HepG2 (cell line): ENCODE results near the gene RTN1. TPM values are rescaled to one million over a fixed set of nuclear protein-coding genes. Genes with fewer than 3 reads are reported as not detected.

ENCODE experiments used
- ATAC-seq: fragments of 200-7000 bp; cut with Tn5 transposase; 3 replicates; pipeline ENCODE4 v1.9.1; 2020; ENCODE audit warnings: mild to moderate bottlenecking, moderate library complexity
- BruUV-seq: library from RNA; stranded (reverse); fragments of 400-500 nt; replicated peaks from 2 replicates; lab custom pipeline; 2021; lab: Mats Ljungman, UMichigan
- CTCF ChIA-PET: fragments of 300-600 bp; formaldehyde crosslinking; extraction: SDS; loops from one replicate; lab custom pipeline; 2021; ENCODE audit warnings: low total read pairs, inconsistent platforms, low intra/inter-chr PET ratio; lab: Yijun Ruan, JAX
- POLR2A ChIA-PET: fragments of 350-600 bp; sonication (Branson Sonifier 250); formaldehyde crosslinking; loops from one replicate; lab custom pipeline; 2020; ENCODE audit warnings: antibody characterized with exemption, inconsistent platforms; lab: Yijun Ruan, JAX
- DNase-seq: peaks from one replicate; pipeline ENCODE4 v3.0.0-alpha.2; 2015; ENCODE audit warnings: low spot score
- FAIRE-seq: peaks from 3 replicates; lab custom pipeline; 2011; peaks lifted over from hg19 to GRCh38; lab: Jason Lieb, UNC
- H2AFZ ChIP-seq: one replicate; pipeline ENCODE4 v1.6.1; 2011; ENCODE audit warnings: low read length, inconsistent platforms
- H3K27ac ChIP-seq: fragments of 300-600 bp; 3 replicates; pipeline ENCODE4 v1.8.0; 2011; ENCODE audit warnings: mixed run types, mild to moderate bottlenecking, mixed read lengths, low read length, inconsistent platforms; ENCODE audit not compliant: insufficient read depth; ENCODE audit errors: extremely low read length
- H3K27me3 ChIP-seq, 2 experiments: fragments of 200-600 bp in 1 of 2; 2 replicates in 1 of 2; 3 replicates in 1 of 2; pipeline versions ENCODE4 v1.6.0 to v1.8.0; 2011; ENCODE audit warnings: low read length in 2 of 2, mild to moderate bottlenecking in 2 of 2, moderate library complexity in 2 of 2, inconsistent platforms in 1 of 2; ENCODE audit not compliant: insufficient read depth in 2 of 2, control insufficient read depth in 1 of 2
- H3K36me3 ChIP-seq, 2 experiments: fragments of 200-600 bp in 1 of 2; replicated peaks in 1 of 2; 2 replicates in 1 of 2; 3 replicates in 1 of 2; pipeline versions ENCODE4 v1.5.1 to v1.8.0; 2011; ENCODE audit warnings: low read length in 2 of 2, inconsistent platforms in 1 of 2; ENCODE audit not compliant: insufficient read depth in 2 of 2, control insufficient read depth in 1 of 2
- H3K4me1 ChIP-seq: 2 replicates; pipeline ENCODE4 v1.5.1; 2012; ENCODE audit warnings: low read length, inconsistent platforms; ENCODE audit not compliant: insufficient read depth
- H3K4me2 ChIP-seq: 2 replicates; pipeline ENCODE4 v1.6.0; 2011; ENCODE audit warnings: low read depth, low read length, inconsistent platforms
- H3K4me3 ChIP-seq, 3 experiments: fragments of 200-600 bp in 1 of 3; sonication (generic), shearing (Covaris generic) in 1 of 3; replicated peaks in 1 of 3; 2 replicates each; pipeline ENCODE4 v1.5.1; 2011 to 2016; ENCODE audit warnings: low read length in 3 of 3, inconsistent platforms in 2 of 3, low read depth in 2 of 3, mild to moderate bottlenecking in 2 of 3, control low read depth in 1 of 3, mixed read lengths in 1 of 3; ENCODE audit not compliant: insufficient read depth in 1 of 3
- H3K79me2 ChIP-seq: one replicate; pipeline ENCODE4 v1.6.1; 2011; ENCODE audit warnings: low read length, inconsistent platforms; ENCODE audit not compliant: insufficient read depth
- H3K9ac ChIP-seq: 2 replicates; pipeline ENCODE4 v1.6.0; 2011; ENCODE audit warnings: mild to moderate bottlenecking, low read depth, low read length, inconsistent platforms; ENCODE audit not compliant: insufficient read depth
- H3K9me3 ChIP-seq: 2 replicates; pipeline ENCODE4 v1.5.1; 2012; ENCODE audit warnings: mild to moderate bottlenecking, low read length
- H4K20me1 ChIP-seq: 2 replicates; pipeline ENCODE4 v1.6.0; 2011; ENCODE audit warnings: inconsistent platforms, mild to moderate bottlenecking, low read length, moderate library complexity; ENCODE audit not compliant: insufficient read depth
- CBX2 ChIP-seq, 2 experiments: fragments of 200-600 bp in 1 of 2; sonication (generic); formaldehyde crosslinking in 1 of 2; IDR thresholded peaks; 2 replicates each; pipeline versions ENCODE4 v1.7.0 to v1.8.1; 2018 to 2022; ENCODE audit warnings: low read depth in 2 of 2, low read length in 1 of 2, mild to moderate bottlenecking in 1 of 2, missing genetic modification reagents in 1 of 2
- GTF2F1 ChIP-seq: fragments of 150-350 bp; IDR thresholded peaks from 2 replicates; pipeline ENCODE4 v1.6.1; 2014; ENCODE audit warnings: low read length
- HES4 ChIP-seq: sonication (generic); formaldehyde crosslinking; IDR thresholded peaks from 2 replicates; pipeline ENCODE4 v1.9.0; 2021; ENCODE audit warnings: mild to moderate bottlenecking, missing genetic modification reagents, borderline replicate concordance
- PHF8 ChIP-seq: sonication (generic); formaldehyde crosslinking; IDR thresholded peaks from 2 replicates; pipeline ENCODE4 v1.5.0; 2020; ENCODE audit warnings: missing genetic modification reagents
- RBFOX2 ChIP-seq: fragments of 200-400 bp; formaldehyde crosslinking; IDR thresholded peaks from 2 replicates; pipeline ENCODE4 v1.6.1; 2017; ENCODE audit warnings: low read depth, mild to moderate bottlenecking, low read length
- SKIL ChIP-seq: sonication (generic); formaldehyde crosslinking; IDR thresholded peaks from 2 replicates; pipeline ENCODE4 v1.8.0; 2022; ENCODE audit warnings: missing genetic modification reagents, mild to moderate bottlenecking, moderate library complexity, borderline replicate concordance
- ZBTB20 ChIP-seq: sonication (generic); formaldehyde crosslinking; IDR thresholded peaks from 2 replicates; pipeline ENCODE4 v1.8.1; 2023; ENCODE audit warnings: missing genetic modification reagents, low read depth, mild to moderate bottlenecking, borderline replicate concordance
- ZFY ChIP-seq: sonication (generic); formaldehyde crosslinking; IDR thresholded peaks from 2 replicates; pipeline ENCODE4 v1.4.0; 2020; ENCODE audit warnings: missing genetic modification reagents
- ZNF30 ChIP-seq: sonication (generic); formaldehyde crosslinking; IDR thresholded peaks from 2 replicates; pipeline ENCODE4 v1.5.0; 2020; ENCODE audit warnings: mild to moderate bottlenecking, missing genetic modification reagents
- ZNF720 ChIP-seq: sonication (generic); formaldehyde crosslinking; IDR thresholded peaks from 2 replicates; pipeline ENCODE4 v1.4.0; 2020; ENCODE audit warnings: missing genetic modification reagents
- WGBS: methylation state at CpG from one replicate; pipeline ENCODE4 v1.1.6; 2017; ENCODE audit warnings: low lambda C conversion rate; 5-methylcytosine and 5-hydroxymethylcytosine counted together
- in situ Hi-C: cut with HindIII; loops from 2 replicates; pipeline ENCODE4 v1.10.0; 2017; ENCODE audit warnings: low pct_unique_long_range_greater_than_20kb; ENCODE audit not compliant: extremely low pct_ligation_motif_present
- intact Hi-C: fragments of 100-400 bp; cut with micrococcal nuclease; formaldehyde crosslinking; loops from one replicate; pipeline ENCODE4 v1.10.0; 2022; ENCODE audit not compliant: unreplicated experiment
- polyA plus RNA-seq, 8 experiments: library from polyadenylated mRNA; depleted of rRNA in 3 of 8; stranded (reverse) in 7 of 8; unstranded in 1 of 8; fragments of >200 nt; fragmentation: Illumina TruSeq in 4 of 8; extraction: Trizol in 4 of 8; gene quantifications; 2 replicates each; pipeline versions ENCODE4 v1.2.1 to v1.2.3, GENCODE V29; 2011 to 2016; ENCODE audit warnings: low read depth in 4 of 8, missing spikeins in 1 of 8, mixed read lengths in 1 of 8; ENCODE audit not compliant: insufficient read depth in 1 of 8
- total RNA-seq, 5 experiments: library from RNA; depleted of rRNA; stranded (reverse); fragments of >200 nt; fragmentation: Illumina TruSeq; extraction: Trizol; gene quantifications; 2 replicates each; pipeline ENCODE4 v1.2.3, GENCODE V29; 2016; ENCODE audit warnings: low read depth in 1 of 5

The RTN1 gene
- total and polyA plus RNA-seq, 2 of the 13 experiments (the other 11 are each of a cell fraction or from before 2014, with no cell fraction given) = 0.04 to 0.18 TPM

- intact Hi-C loops (no loop called here), in situ Hi-C loops (no loop called here)
- 0% methylated on average over 1 of the region's 1 CpG for WGBS
- DNase-seq (no peak), ATAC-seq (no peak), FAIRE-seq (no peak)
- TF ChIP-seq ZBTB20 (CRISPR knock-in tag) = no peak
- TF ChIP-seq HES4 (CRISPR knock-in tag) = no peak
- TF ChIP-seq RBFOX2 = no peak
- no peak for TF ChIP-seq ZFY
- TF ChIP-seq PHF8 = no peak
- TF ChIP-seq GTF2F1 = no peak
- no peak for TF ChIP-seq SKIL (CRISPR knock-in tag)
- TF ChIP-seq ZNF720 (CRISPR knock-in tag) = no peak
- no peak for TF ChIP-seq CBX2 (IDR thresholded peaks at IDR 0.05; ENCODE audit: low read depth, low read length)
- TF ChIP-seq CBX2 (CRISPR knock-in tag; IDR thresholded peaks at IDR 0.05; ENCODE audit: low read depth) = no peak
- TF ChIP-seq ZNF30 = no peak
- Histone ChIP-seq H3K4me2 (no peak overlapping the region), H3K9ac (no peak overlapping the region), H3K4me1 (no peaks in the 10 kb centered on the region), H2AFZ (no peak overlapping the region), H3K27me3 (no peaks in the 10 kb centered on the region), H3K36me3 (no peaks in the 10 kb centered on the region), H3K4me3 (no peak overlapping the region), H3K79me2 (no peaks in the 10 kb centered on the region), H3K27ac (no peak overlapping the region), H4K20me1 (no peaks in the 10 kb centered on the region), H3K9me3 (no peaks in the 10 kb centered on the region)
- BruUV-seq = no TSS peak
- CTCF ChIA-PET = no interaction called here
- POLR2A ChIA-PET = no interaction called here
Observed at GRCh38 chr14:59823179-59823578, 47.4 kb downstream of the RTN1 start.
